Caco-2 (cell line): Measurements from ENCODE around the gene MPND. TPM values are rescaled to one million over a fixed set of nuclear protein-coding genes. Genes with fewer than 3 reads are reported as not detected.
A peak's percentile ranks its signal among the peaks of the same experiment; 100 is the strongest.

Source experiments
- BruUV-seq: library from RNA; stranded (reverse); fragments of 400-500 nt; replicated peaks from 2 replicates; lab custom pipeline; 2021; lab: Mats Ljungman, UMichigan
- CTCF ChIA-PET: fragments of 300-600 bp; sonication (Branson Sonifier 250); formaldehyde crosslinking; loops from one replicate; lab custom pipeline; 2022; ENCODE audit warnings: antibody characterized with exemption; lab: Charles Lee
- POLR2A ChIA-PET: fragments of 300-600 bp; sonication (Branson Sonifier 250); formaldehyde crosslinking; loops from one replicate; lab custom pipeline; 2022; ENCODE audit warnings: antibody characterized with exemption; lab: Charles Lee
- DNase-seq, 2 experiments: peaks; one replicate each; pipeline versions ENCODE4 v3.0.0 to v3.0.0-alpha.2; 2020 to 2022
- H3K27me3 ChIP-seq: replicated peaks from 2 replicates; pipeline ENCODE4 v1.6.0; 2011; ENCODE audit warnings: low read length; ENCODE audit not compliant: control insufficient read depth, insufficient read depth
- H3K36me3 ChIP-seq: 2 replicates; pipeline ENCODE4 v1.5.1; 2011; ENCODE audit warnings: low read length; ENCODE audit not compliant: control insufficient read depth, insufficient read depth
- H3K4me1 ChIP-seq: fragments of 250-450 bp; sonication (Bioruptor Pico); 2 replicates; pipeline ENCODE4 v1.5.1; 2020; ENCODE audit warnings: mild to moderate bottlenecking
- H3K4me3 ChIP-seq: 2 replicates; pipeline ENCODE4 v1.5.1; 2011; ENCODE audit warnings: low read depth, mild to moderate bottlenecking, control low read depth, low read length
- H3K9me3 ChIP-seq: fragments of 250-450 bp; sonication (Bioruptor Pico); 2 replicates; pipeline ENCODE4 v1.5.1; 2020; ENCODE audit warnings: mild to moderate bottlenecking, moderate library complexity
- H3K27ac Mint-ChIP-seq: one replicate; pipeline ENCODE4 v1.8.0; 2022; ENCODE audit warnings: mixed read lengths; ENCODE audit not compliant: unreplicated experiment
- H3K27me3 Mint-ChIP-seq: one replicate; pipeline ENCODE4 v1.8.0; 2022; ENCODE audit warnings: mixed read lengths; ENCODE audit not compliant: insufficient read depth, unreplicated experiment
- H3K36me3 Mint-ChIP-seq: one replicate; pipeline ENCODE4 v1.8.0; 2022; ENCODE audit warnings: mild to moderate bottlenecking, mixed read lengths; ENCODE audit not compliant: insufficient read depth, unreplicated experiment
- H3K4me1 Mint-ChIP-seq: one replicate; pipeline ENCODE4 v1.8.0; 2022; ENCODE audit warnings: low read depth, mixed read lengths; ENCODE audit not compliant: unreplicated experiment
- H3K4me3 Mint-ChIP-seq: one replicate; pipeline ENCODE4 v1.8.0; 2022; ENCODE audit warnings: mild to moderate bottlenecking, moderate library complexity, mixed read lengths; ENCODE audit not compliant: unreplicated experiment
- H3K9me3 Mint-ChIP-seq: one replicate; pipeline ENCODE4 v1.8.0; 2022; ENCODE audit warnings: mixed read lengths; ENCODE audit not compliant: unreplicated experiment
- CTCF ChIP-seq, 2 experiments: fragments of 200-600 bp in 1 of 2; IDR thresholded peaks; 1 replicate in 1 of 2; 2 replicates in 1 of 2; pipeline versions ENCODE4 v1.5.1 to v1.8.0; 2011 to 2022; ENCODE audit warnings: antibody characterized with exemption in 1 of 2, control low read depth in 1 of 2, inconsistent platforms in 1 of 2, low read depth in 1 of 2, low read length in 1 of 2, mild to moderate bottlenecking in 1 of 2, moderate library complexity in 1 of 2; ENCODE audit not compliant: insufficient read depth in 1 of 2, severe bottlenecking in 1 of 2, unreplicated experiment in 1 of 2
- intact Hi-C: fragments of 100-400 bp; cut with micrococcal nuclease; formaldehyde crosslinking; loops from one replicate; pipeline ENCODE4 v1.10.0; 2022; ENCODE audit not compliant: unreplicated experiment
- total RNA-seq: library from RNA; stranded (reverse); gene quantifications from 2 replicates; pipeline ENCODE4 v1.2.3, GENCODE V29; 2022

The MPND gene
- total RNA-seq, 1 experiment from 2014 or later = 35.7 TPM

- intact Hi-C loops = no loop called here
- no peaks in the 10 kb centered on the region for H3K9me3 Mint-ChIP-seq
- CTCF ChIA-PET = interaction anchor here (0.6 to 1.1 kb wide), 4 partner anchors 19 to 85 kb away, joined by 3 to 7 read pairs (median 4); partner anchors contain the start of gene CHAF1A
Measured at GRCh38 chr19:4369888-4370260, 26.5 kb downstream of the MPND start.

GRCh38 chr19:4370418-4371041, 27.2 kb downstream of the MPND start:
- H3K27me3 Mint-ChIP-seq = no peaks in the 10 kb centered on the region
- H3K36me3 Mint-ChIP-seq = peaks cover 80% of the 10 kb centered on the region
- Histone ChIP-seq H3K4me3 (no peak overlapping the region), H3K9me3 (no peaks in the 10 kb centered on the region), H3K4me1 (peaks cover 20% of the 10 kb centered on the region), H3K36me3 (peaks cover 2% of the 10 kb centered on the region), H3K27me3 (no peaks in the 10 kb centered on the region)
- H3K4me1 Mint-ChIP-seq = peaks cover 4% of the 10 kb centered on the region
- ChIA-PET CTCF (interaction anchor here (0.6 to 1.1 kb wide), 4 partner anchors 18 to 86 kb away, joined by 3 to 7 read pairs (median 4); partner anchors contain the start of gene CHAF1A), POLR2A (no interaction called here)
- no TSS peak for BruUV-seq
- no peak overlapping the region for H3K27ac Mint-ChIP-seq
- TF ChIP-seq CTCF (IDR thresholded peaks at IDR 0.05; ENCODE audit: insufficient read depth in 1 of 2, low read depth in 1 of 2, low read length in 1 of 2, severe bottlenecking in 1 of 2, unreplicated experiment in 1 of 2) = no peak
- no peaks in the 10 kb centered on the region for H3K9me3 Mint-ChIP-seq
- no peak overlapping the region for H3K4me3 Mint-ChIP-seq
- intact Hi-C loops = no loop called here
- no peak for DNase-seq

More at GRCh38 chr19:4369888-4370260, 26.5 kb downstream of the MPND start:
- H3K27me3 Mint-ChIP-seq = no peaks in the 10 kb centered on the region
- BruUV-seq = no TSS peak
- H3K4me1 Mint-ChIP-seq = no peaks in the 10 kb centered on the region
- peak overlapping the region; percentile 71 for H3K27ac Mint-ChIP-seq
- Histone ChIP-seq H3K27me3 (no peaks in the 10 kb centered on the region), H3K4me1 (peaks cover 15% of the 10 kb centered on the region), H3K9me3 (no peaks in the 10 kb centered on the region), H3K36me3 (peaks cover 2% of the 10 kb centered on the region), H3K4me3 (no peak overlapping the region)
- H3K4me3 Mint-ChIP-seq = no peak overlapping the region
- H3K36me3 Mint-ChIP-seq = peaks cover 80% of the 10 kb centered on the region
- POLR2A ChIA-PET = no interaction called here
- peak in 1 of 2 experiments; percentile 33 for TF ChIP-seq CTCF (IDR thresholded peaks at IDR 0.05; ENCODE audit: insufficient read depth in 1 of 2, low read depth in 1 of 2, low read length in 1 of 2, severe bottlenecking in 1 of 2, unreplicated experiment in 1 of 2)
- peak in 1 of 2 experiments; percentile 40 for DNase-seq

- TF ChIP-seq CTCF (IDR thresholded peaks at IDR 0.05; ENCODE audit: insufficient read depth in 1 of 2, low read depth in 1 of 2, low read length in 1 of 2, severe bottlenecking in 1 of 2, unreplicated experiment in 1 of 2) = no peak
- no peak overlapping the region for H3K4me3 Mint-ChIP-seq
- Histone ChIP-seq H3K27me3 (no peaks in the 10 kb centered on the region), H3K4me3 (no peak overlapping the region), H3K36me3 (peaks cover 2% of the 10 kb centered on the region), H3K4me1 (peaks cover 29% of the 10 kb centered on the region), H3K9me3 (no peaks in the 10 kb centered on the region)
- no peaks in the 10 kb centered on the region for H3K9me3 Mint-ChIP-seq
- ChIA-PET CTCF (no interaction called here), POLR2A (no interaction called here)
- no TSS peak for BruUV-seq
- H3K36me3 Mint-ChIP-seq = peaks cover 74% of the 10 kb centered on the region
- peaks cover 14% of the 10 kb centered on the region for H3K4me1 Mint-ChIP-seq
- H3K27ac Mint-ChIP-seq = peak overlapping the region; percentile 70
- DNase-seq = no peak
- no peaks in the 10 kb centered on the region for H3K27me3 Mint-ChIP-seq
- intact Hi-C loops = no loop called here
Measured at GRCh38 chr19:4371247-4372164, 28.1 kb downstream of the MPND start.
